Prostate gland (tissue), 2 donors: Measurements from ENCODE around the gene SUSD5.

Experiments
- CTCF ChIP-seq, 4 experiments: fragments of 200-600 bp in 2 of 4; fragments of 450-650 bp in 2 of 4; sonication (generic) in 2 of 4; IDR thresholded peaks; 1 replicate in 3 of 4; 2 replicates in 1 of 4; pipeline ENCODE4 v1.5.1; 2016 to 2019; ENCODE audit warnings: antibody characterized with exemption in 4 of 4, mild to moderate bottlenecking in 2 of 4, moderate library complexity in 2 of 4
- POLR2AphosphoS5 ChIP-seq: sonication (generic); formaldehyde crosslinking; IDR thresholded peaks from one replicate; pipeline ENCODE4 v1.6.1; 2017; ENCODE audit warnings: antibody characterized with exemption

- no peak for TF ChIP-seq CTCF (IDR thresholded peaks at IDR 0.05)
- TF ChIP-seq POLR2AphosphoS5, result no peak
Observed at GRCh38 chr3:33122991-33123390, 95.6 kb downstream of the SUSD5 start.
